ENCODE data around the gene CEP83.

- no peak for TF ChIP-seq CTCF (IDR thresholded peaks at IDR 0.05; ENCODE audit: borderline replicate concordance, extremely low read depth, low read length, poor library complexity, severe bottlenecking)
- TF ChIP-seq EZH2 (IDR thresholded peaks at IDR 0.05; ENCODE audit: borderline replicate concordance, low read depth, low read length, severe bottlenecking), result no peak
These were observed 192.2 kb downstream of the CEP83 start for GRCh38 chr12:94267537-94267872.

Measured in DND-41 (cell line).